ENCODE data around the gene PHLDB3. TPM values are rescaled to one million over a fixed set of nuclear protein-coding genes. Genes with fewer than 3 reads are reported as not detected.
A peak's percentile ranks its signal among the peaks of the same experiment; 100 is the strongest.

PHLDB3 gene
- total RNA-seq, 1 donor from 2014 or later = 14.3 TPM

DNA sequence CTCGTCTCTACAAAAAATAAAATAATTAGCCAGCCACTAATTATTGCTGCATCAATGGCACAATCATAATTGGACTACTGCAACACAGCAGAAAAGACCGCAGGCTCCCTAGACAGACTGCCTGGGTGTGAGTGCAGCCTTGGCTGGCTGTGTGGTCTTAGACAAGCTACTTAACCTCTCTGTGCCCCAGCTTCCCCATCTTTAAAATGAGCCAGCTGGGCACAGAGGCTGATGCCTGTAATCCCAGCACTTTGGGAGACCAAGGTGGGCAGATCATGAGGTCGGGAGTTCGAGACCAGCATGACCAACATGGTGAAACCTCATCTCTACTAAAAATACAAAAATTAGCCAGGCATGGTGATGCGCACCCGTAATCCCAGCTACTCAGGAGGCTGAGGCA is 70.9 kb downstream of the PHLDB3 start:
- DNase-seq (ENCODE audit: low read depth, low spot score) = no peak
- H3K27ac Mint-ChIP-seq (ENCODE audit: unreplicated experiment) = no peak overlapping the region

GRCh38 chr19:43433358-43433673 is 71.2 kb downstream of the PHLDB3 start:
- no peak overlapping the region for H3K27ac Mint-ChIP-seq (ENCODE audit: unreplicated experiment)
- H3K36me3 Mint-ChIP-seq (ENCODE audit: low read depth) = no peaks in the 10 kb centered on the region
- H3K27me3 Mint-ChIP-seq (ENCODE audit: low read depth) = peaks cover 23% of the 10 kb centered on the region
- H3K4me3 Mint-ChIP-seq = no peak overlapping the region
- TF ChIP-seq CTCF (conservative IDR thresholded peaks at IDR 0.05) = no peak
- H3K9me3 Mint-ChIP-seq = no peaks in the 10 kb centered on the region
- DNase-seq (ENCODE audit: low read depth, low spot score) = no peak
- H3K4me1 Mint-ChIP-seq = no peaks in the 10 kb centered on the region

More for the DNA sequence above, 70.9 kb downstream of the PHLDB3 start:
- Mint-ChIP-seq H3K27me3 (ENCODE audit: low read depth) (peaks cover 25% of the 10 kb centered on the region), H3K4me3 (no peak overlapping the region), H3K36me3 (ENCODE audit: low read depth) (no peaks in the 10 kb centered on the region), H3K9me3 (no peaks in the 10 kb centered on the region), H3K4me1 (no peaks in the 10 kb centered on the region)
- no peak for TF ChIP-seq CTCF (conservative IDR thresholded peaks at IDR 0.05)

- Mint-ChIP-seq H3K36me3 (ENCODE audit: low read depth) (no peaks in the 10 kb centered on the region), H3K27me3 (ENCODE audit: low read depth) (peaks cover 15% of the 10 kb centered on the region), H3K27ac (ENCODE audit: unreplicated experiment) (no peak overlapping the region), H3K4me1 (no peaks in the 10 kb centered on the region), H3K9me3 (no peaks in the 10 kb centered on the region), H3K4me3 (no peak overlapping the region)
- DNase-seq (ENCODE audit: low read depth, low spot score) = no peak
- no peak for TF ChIP-seq CTCF (conservative IDR thresholded peaks at IDR 0.05)
Observed at GRCh38 chr19:43430976-43431375, 73.6 kb downstream of the PHLDB3 start.

DNA sequence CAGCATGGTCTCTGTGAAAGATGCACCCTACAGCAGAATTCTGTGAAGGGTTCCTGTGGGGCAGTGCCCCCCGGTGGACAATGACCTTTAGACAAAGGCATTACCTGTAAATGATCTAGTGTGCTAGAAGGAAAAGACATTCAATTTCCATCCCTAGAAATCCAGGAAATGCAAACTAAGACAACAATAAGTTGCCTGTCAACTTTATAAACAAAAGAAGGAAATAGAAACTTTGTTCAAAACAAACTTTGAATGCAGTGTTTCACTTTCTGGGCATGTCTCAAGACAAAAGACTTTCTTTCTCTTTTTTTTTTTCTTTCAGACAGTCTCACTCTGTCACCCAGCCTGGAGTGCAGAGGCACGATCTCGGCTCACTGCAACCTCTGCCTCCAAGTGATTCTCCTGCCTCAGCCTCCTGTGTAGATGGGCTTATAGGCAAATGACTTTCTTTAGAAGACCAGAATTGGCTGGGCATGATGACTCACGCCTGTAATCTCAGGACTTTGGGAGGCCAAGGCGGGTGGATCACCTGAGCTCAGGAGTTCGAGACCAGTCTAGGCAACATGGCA is 74.3 kb downstream of the PHLDB3 start:
- Mint-ChIP-seq H3K27me3 (ENCODE audit: low read depth) (peaks cover 17% of the 10 kb centered on the region), H3K4me1 (no peaks in the 10 kb centered on the region), H3K4me3 (no peak overlapping the region), H3K27ac (ENCODE audit: unreplicated experiment) (no peak overlapping the region), H3K36me3 (ENCODE audit: low read depth) (no peaks in the 10 kb centered on the region), H3K9me3 (no peaks in the 10 kb centered on the region)
- DNase-seq (ENCODE audit: low read depth, low spot score) = no peak
- TF ChIP-seq CTCF (conservative IDR thresholded peaks at IDR 0.05) = peak; percentile 30

DNA sequence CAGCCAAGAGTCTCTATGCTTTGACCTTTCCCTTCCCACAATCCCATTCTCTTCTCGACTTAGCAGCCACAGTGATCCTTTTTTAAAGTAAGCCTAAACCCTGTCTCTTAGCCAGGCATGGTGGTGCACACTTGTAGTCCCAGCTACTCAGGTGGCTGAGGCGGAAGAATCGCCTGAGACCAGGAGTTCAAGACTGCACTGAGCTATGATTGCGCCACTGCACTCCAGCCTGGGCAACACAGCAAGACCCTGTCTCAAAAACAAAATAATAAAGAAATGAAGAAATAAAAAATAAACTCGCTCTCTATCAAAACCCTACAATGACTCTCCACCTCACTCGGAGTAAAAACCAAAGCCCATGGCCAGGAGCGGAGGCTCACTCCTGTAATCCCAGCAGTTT is 75.2 kb downstream of the PHLDB3 start:
- peaks cover 13% of the 10 kb centered on the region for H3K27me3 Mint-ChIP-seq (ENCODE audit: low read depth)
- no peak for TF ChIP-seq CTCF (conservative IDR thresholded peaks at IDR 0.05)
- no peaks in the 10 kb centered on the region for H3K36me3 Mint-ChIP-seq (ENCODE audit: low read depth)
- H3K4me1 Mint-ChIP-seq = no peaks in the 10 kb centered on the region
- no peak for DNase-seq (ENCODE audit: low read depth, low spot score)
- H3K4me3 Mint-ChIP-seq = no peak overlapping the region
- H3K9me3 Mint-ChIP-seq = no peaks in the 10 kb centered on the region
- H3K27ac Mint-ChIP-seq (ENCODE audit: unreplicated experiment) = no peak overlapping the region

Measured in neural crest cell (in vitro differentiated cells).